Caco-2 (cell line): Measurements from ENCODE around the gene PDE9A. TPM values are rescaled to one million over a fixed set of nuclear protein-coding genes. Genes with fewer than 3 reads are reported as not detected.
A peak's percentile ranks its signal among the peaks of the same experiment; 100 is the strongest.

Experiments used
- BruUV-seq: library from RNA; stranded (reverse); fragments of 400-500 nt; replicated peaks from 2 replicates; lab custom pipeline; 2021; lab: Mats Ljungman, UMichigan
- CTCF ChIA-PET: fragments of 300-600 bp; sonication (Branson Sonifier 250); formaldehyde crosslinking; loops from one replicate; lab custom pipeline; 2022; ENCODE audit warnings: antibody characterized with exemption; lab: Charles Lee
- POLR2A ChIA-PET: fragments of 300-600 bp; sonication (Branson Sonifier 250); formaldehyde crosslinking; loops from one replicate; lab custom pipeline; 2022; ENCODE audit warnings: antibody characterized with exemption; lab: Charles Lee
- DNase-seq, 2 experiments: peaks; one replicate each; pipeline versions ENCODE4 v3.0.0 to v3.0.0-alpha.2; 2020 to 2022
- H3K27me3 ChIP-seq: replicated peaks from 2 replicates; pipeline ENCODE4 v1.6.0; 2011; ENCODE audit warnings: low read length; ENCODE audit not compliant: control insufficient read depth, insufficient read depth
- H3K36me3 ChIP-seq: 2 replicates; pipeline ENCODE4 v1.5.1; 2011; ENCODE audit warnings: low read length; ENCODE audit not compliant: control insufficient read depth, insufficient read depth
- H3K4me1 ChIP-seq: fragments of 250-450 bp; sonication (Bioruptor Pico); 2 replicates; pipeline ENCODE4 v1.5.1; 2020; ENCODE audit warnings: mild to moderate bottlenecking
- H3K4me3 ChIP-seq: 2 replicates; pipeline ENCODE4 v1.5.1; 2011; ENCODE audit warnings: low read depth, mild to moderate bottlenecking, control low read depth, low read length
- H3K9me3 ChIP-seq: fragments of 250-450 bp; sonication (Bioruptor Pico); 2 replicates; pipeline ENCODE4 v1.5.1; 2020; ENCODE audit warnings: mild to moderate bottlenecking, moderate library complexity
- H3K27ac Mint-ChIP-seq: one replicate; pipeline ENCODE4 v1.8.0; 2022; ENCODE audit warnings: mixed read lengths; ENCODE audit not compliant: unreplicated experiment
- H3K27me3 Mint-ChIP-seq: one replicate; pipeline ENCODE4 v1.8.0; 2022; ENCODE audit warnings: mixed read lengths; ENCODE audit not compliant: insufficient read depth, unreplicated experiment
- H3K36me3 Mint-ChIP-seq: one replicate; pipeline ENCODE4 v1.8.0; 2022; ENCODE audit warnings: mild to moderate bottlenecking, mixed read lengths; ENCODE audit not compliant: insufficient read depth, unreplicated experiment
- H3K4me1 Mint-ChIP-seq: one replicate; pipeline ENCODE4 v1.8.0; 2022; ENCODE audit warnings: low read depth, mixed read lengths; ENCODE audit not compliant: unreplicated experiment
- H3K4me3 Mint-ChIP-seq: one replicate; pipeline ENCODE4 v1.8.0; 2022; ENCODE audit warnings: mild to moderate bottlenecking, moderate library complexity, mixed read lengths; ENCODE audit not compliant: unreplicated experiment
- H3K9me3 Mint-ChIP-seq: one replicate; pipeline ENCODE4 v1.8.0; 2022; ENCODE audit warnings: mixed read lengths; ENCODE audit not compliant: unreplicated experiment
- CTCF ChIP-seq, 2 experiments: fragments of 200-600 bp in 1 of 2; IDR thresholded peaks; 1 replicate in 1 of 2; 2 replicates in 1 of 2; pipeline versions ENCODE4 v1.5.1 to v1.8.0; 2011 to 2022; ENCODE audit warnings: antibody characterized with exemption in 1 of 2, control low read depth in 1 of 2, inconsistent platforms in 1 of 2, low read depth in 1 of 2, low read length in 1 of 2, mild to moderate bottlenecking in 1 of 2, moderate library complexity in 1 of 2; ENCODE audit not compliant: insufficient read depth in 1 of 2, severe bottlenecking in 1 of 2, unreplicated experiment in 1 of 2
- intact Hi-C: fragments of 100-400 bp; cut with micrococcal nuclease; formaldehyde crosslinking; loops from one replicate; pipeline ENCODE4 v1.10.0; 2022; ENCODE audit not compliant: unreplicated experiment
- total RNA-seq: library from RNA; stranded (reverse); gene quantifications from 2 replicates; pipeline ENCODE4 v1.2.3, GENCODE V29; 2022

PDE9A gene
- total RNA-seq, 1 experiment from 2014 or later: 9.7 TPM

GRCh38 chr21:42777757-42778344 is 124.4 kb downstream of the PDE9A start:
- CTCF ChIA-PET: no interaction called here
- H3K9me3 ChIP-seq: no peaks in the 10 kb centered on the region
- H3K36me3 Mint-ChIP-seq: no peaks in the 10 kb centered on the region
- DNase-seq: no peak
- H3K4me3 Mint-ChIP-seq: no peak overlapping the region
- TF ChIP-seq CTCF (IDR thresholded peaks at IDR 0.05; ENCODE audit: insufficient read depth in 1 of 2, low read depth in 1 of 2, low read length in 1 of 2, severe bottlenecking in 1 of 2, unreplicated experiment in 1 of 2): no peak
- no peak overlapping the region for H3K4me3 ChIP-seq
- intact Hi-C loops: no loop called here
- no TSS peak for BruUV-seq
- H3K4me1 ChIP-seq: peaks cover 7% of the 10 kb centered on the region; the same call in 1 of the 2 replicates
- H3K27ac Mint-ChIP-seq: no peak overlapping the region
- H3K36me3 ChIP-seq: no peaks in the 10 kb centered on the region
- POLR2A ChIA-PET: no interaction called here
- no peaks in the 10 kb centered on the region for H3K27me3 Mint-ChIP-seq
- no peaks in the 10 kb centered on the region for H3K27me3 ChIP-seq
- H3K9me3 Mint-ChIP-seq: no peaks in the 10 kb centered on the region
- H3K4me1 Mint-ChIP-seq: peaks cover 8% of the 10 kb centered on the region

- ChIA-PET CTCF (no interaction called here), POLR2A (no interaction called here)
- H3K27me3 ChIP-seq: no peaks in the 10 kb centered on the region
- peaks cover 8% of the 10 kb centered on the region for H3K4me1 Mint-ChIP-seq
- no peaks in the 10 kb centered on the region for H3K9me3 Mint-ChIP-seq
- BruUV-seq: no TSS peak
- no peak overlapping the region for H3K4me3 ChIP-seq
- no peaks in the 10 kb centered on the region for H3K27me3 Mint-ChIP-seq
- no peaks in the 10 kb centered on the region for H3K36me3 Mint-ChIP-seq
- no peaks in the 10 kb centered on the region for H3K36me3 ChIP-seq
- H3K27ac Mint-ChIP-seq: no peak overlapping the region
- no peak for DNase-seq
- H3K4me1 ChIP-seq: peaks cover 7% of the 10 kb centered on the region; the same call in 1 of the 2 replicates
- H3K4me3 Mint-ChIP-seq: no peak overlapping the region
- no peaks in the 10 kb centered on the region for H3K9me3 ChIP-seq
- intact Hi-C loops: no loop called here
- TF ChIP-seq CTCF (IDR thresholded peaks at IDR 0.05; ENCODE audit: insufficient read depth in 1 of 2, low read depth in 1 of 2, low read length in 1 of 2, severe bottlenecking in 1 of 2, unreplicated experiment in 1 of 2): no peak
Measured at GRCh38 chr21:42779431-42779861, 126.0 kb downstream of the PDE9A start.

- Histone ChIP-seq H3K9me3 (no peaks in the 10 kb centered on the region), H3K27me3 (no peaks in the 10 kb centered on the region), H3K4me1 (peaks cover 7% of the 10 kb centered on the region; the same call in 1 of the 2 replicates), H3K36me3 (no peaks in the 10 kb centered on the region), H3K4me3 (no peak overlapping the region; the same call in 1 of the 2 replicates)
- intact Hi-C loops: no loop called here
- no peaks in the 10 kb centered on the region for H3K9me3 Mint-ChIP-seq
- peaks cover 8% of the 10 kb centered on the region for H3K4me1 Mint-ChIP-seq
- BruUV-seq: no TSS peak
- POLR2A ChIA-PET: no interaction called here
- H3K36me3 Mint-ChIP-seq: no peaks in the 10 kb centered on the region
- TF ChIP-seq CTCF (IDR thresholded peaks at IDR 0.05; ENCODE audit: insufficient read depth in 1 of 2, low read depth in 1 of 2, low read length in 1 of 2, severe bottlenecking in 1 of 2, unreplicated experiment in 1 of 2): no peak
- H3K4me3 Mint-ChIP-seq: peak overlapping the region; percentile 73
- CTCF ChIA-PET: interaction anchor here (1.9 kb wide), 1 partner anchor 187 kb away, joined by 9 read pairs; no protein-coding TSS in a partner anchor
- no peak for DNase-seq
- no peak overlapping the region for H3K27ac Mint-ChIP-seq
- no peaks in the 10 kb centered on the region for H3K27me3 Mint-ChIP-seq
Measured at GRCh38 chr21:42780617-42781016, 127.2 kb downstream of the PDE9A start.
